Measurements from ENCODE around the gene ZFX.
"Not testable (repeated sequence)": the region's sequence is repeated elsewhere in the genome, so short reads cannot be mapped to it uniquely, and the experiment has no call there.

Gene ZFX

GRCh38 chrX:24149351-24150050 is at the start of gene ZFX:
TSS of gene ZFX (plus strand) at chrX:24149729. CDS start at chrX:24172743, 23,014 bp downstream.
- peak; percentile 44 for DNase-seq

- DNase-seq = no peak
These were observed 48.8 kb upstream of the ZFX start for GRCh38 chrX:24100713-24101112.

- DNase-seq = no peak
These were observed 39.5 kb upstream of the ZFX start for GRCh38 chrX:24110069-24110468.

GRCh38 chrX:24113181-24113580 is 36.3 kb upstream of the ZFX start:
- DNase-seq = peak; percentile 58

GRCh38 chrX:24117258-24117657 is 32.3 kb upstream of the ZFX start:
- DNase-seq = peak; percentile 64

GRCh38 chrX:24124244-24124799 is 25.2 kb upstream of the ZFX start:
- no peak for DNase-seq

GRCh38 chrX:24125028-24125612 is 24.4 kb upstream of the ZFX start:
- DNase-seq = no peak

GRCh38 chrX:24131476-24131875 is 18.1 kb upstream of the ZFX start:
- no peak for DNase-seq

- no peak for DNase-seq
These were observed 16.2 kb upstream of the ZFX start for GRCh38 chrX:24133312-24133711.

- DNase-seq = not testable (repeated sequence)
These were observed 13.8 kb upstream of the ZFX start for GRCh38 chrX:24135768-24136167.

GRCh38 chrX:24137192-24137591 is 12.3 kb upstream of the ZFX start:
- no peak for DNase-seq

- not testable (repeated sequence) for DNase-seq
These were observed 5.5 kb upstream of the ZFX start for GRCh38 chrX:24143982-24144381.

- no peak for DNase-seq
These were observed 5.0 kb upstream of the ZFX start for GRCh38 chrX:24144528-24144927.

- DNase-seq = peak; percentile 30
These were observed 4.0 kb upstream of the ZFX start for GRCh38 chrX:24145303-24146186.

GRCh38 chrX:24146283-24146949 is 3.1 kb upstream of the ZFX start:
- DNase-seq = no peak

- no peak for DNase-seq
These were observed 2.4 kb upstream of the ZFX start for GRCh38 chrX:24147165-24147564.

GRCh38 chrX:24148121-24148520 is 1.4 kb upstream of the ZFX start:
- DNase-seq = no peak

GRCh38 chrX:24148535-24149350 is 786 bp upstream of the ZFX start:
- peak; percentile 51 for DNase-seq

- DNase-seq = peak; percentile 81
These were observed 692 bp downstream of the ZFX start for GRCh38 chrX:24150051-24150790.

GRCh38 chrX:24150898-24151297 is 1.4 kb downstream of the ZFX start:
- DNase-seq = no peak

GRCh38 chrX:24151513-24151912 is 2.0 kb downstream of the ZFX start:
- DNase-seq = no peak

Measured in HCEC 1CT (cell line).